Neutrophil (primary cell): ENCODE measurements around the gene DDHD1.
"Not testable (repeated sequence)": the region's sequence is repeated elsewhere in the genome, so short reads cannot be mapped to it uniquely, and the experiment has no call there.

ENCODE experiments used
- H3K27ac ChIP-seq: fragments of 200-600 bp; sonication (generic); 2 replicates; pipeline ENCODE4 v1.5.1; 2016; ENCODE audit warnings: mild to moderate bottlenecking, moderate library complexity
- H3K27me3 ChIP-seq: fragments of 200-600 bp; sonication (generic); 2 replicates; pipeline ENCODE4 v1.6.0; 2016; ENCODE audit warnings: mild to moderate bottlenecking
- H3K36me3 ChIP-seq: fragments of 200-600 bp; sonication (generic); 2 replicates; pipeline ENCODE4 v1.5.1; 2017
- H3K4me1 ChIP-seq, 2 experiments: fragments of 200-600 bp in 1 of 2; sonication (generic) in 1 of 2; 1 replicate in 1 of 2; 2 replicates in 1 of 2; pipeline versions ENCODE4 v1.5.1 to v1.6.1; 2013 to 2016; ENCODE audit warnings: low read depth in 1 of 2, low read length in 1 of 2, mild to moderate bottlenecking in 1 of 2, moderate library complexity in 1 of 2; ENCODE audit not compliant: control insufficient read depth in 1 of 2, insufficient read depth in 1 of 2
- H3K4me3 ChIP-seq, 2 experiments: fragments of 200-600 bp in 1 of 2; sonication (generic) in 1 of 2; 1 replicate in 1 of 2; 2 replicates in 1 of 2; pipeline ENCODE4 v1.5.1; 2013 to 2016; ENCODE audit warnings: low read depth in 1 of 2, low read length in 1 of 2, mild to moderate bottlenecking in 1 of 2, moderate library complexity in 1 of 2
- H3K9me3 ChIP-seq: fragments of 200-600 bp; sonication (generic); 2 replicates; pipeline ENCODE4 v1.5.1; 2016
- CTCF ChIP-seq: fragments of 200-600 bp; sonication (generic); IDR thresholded peaks from 2 replicates; pipeline ENCODE4 v1.5.1; 2016; ENCODE audit warnings: antibody characterized with exemption

Gene DDHD1

DNA sequence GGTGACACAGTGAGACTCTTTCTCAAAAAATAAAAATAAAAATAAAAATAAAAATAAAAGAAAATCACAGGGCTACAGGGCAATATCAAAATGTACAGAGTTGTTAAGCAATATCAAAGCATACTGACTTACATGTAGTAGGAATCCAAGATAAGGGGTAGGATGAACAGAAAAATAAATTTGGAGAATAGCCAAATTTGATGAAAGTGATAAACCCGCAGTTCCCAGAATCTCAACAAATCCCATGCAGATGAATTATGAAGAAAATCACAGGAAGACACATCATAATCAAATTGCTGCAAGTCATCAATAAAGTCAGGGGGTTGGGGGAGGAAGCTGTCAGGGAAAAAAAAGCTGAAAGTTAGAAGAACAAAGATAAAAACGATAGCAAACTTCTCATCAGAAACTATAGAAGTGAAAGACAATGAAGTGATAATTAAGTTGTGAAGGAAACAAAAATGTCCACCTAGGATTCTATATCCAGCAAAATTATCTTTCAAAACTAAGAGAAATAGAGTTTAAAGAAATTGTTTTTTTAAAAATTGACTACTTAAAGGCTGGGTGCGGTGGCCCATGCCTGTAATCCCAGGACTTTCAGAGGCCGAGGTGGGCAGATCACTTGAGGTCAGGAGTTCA lies 15.4 kb downstream of the DDHD1 start:
- H3K4me3 ChIP-seq, result no peak overlapping the region
- H3K27ac ChIP-seq, result no peak overlapping the region
- H3K36me3 ChIP-seq, result no peaks in the 10 kb centered on the region
- H3K27me3 ChIP-seq, result no peaks in the 10 kb centered on the region
- no peak for TF ChIP-seq CTCF
- no peaks in the 10 kb centered on the region for H3K9me3 ChIP-seq
- H3K4me1 ChIP-seq, result no peaks in the 10 kb centered on the region

DNA sequence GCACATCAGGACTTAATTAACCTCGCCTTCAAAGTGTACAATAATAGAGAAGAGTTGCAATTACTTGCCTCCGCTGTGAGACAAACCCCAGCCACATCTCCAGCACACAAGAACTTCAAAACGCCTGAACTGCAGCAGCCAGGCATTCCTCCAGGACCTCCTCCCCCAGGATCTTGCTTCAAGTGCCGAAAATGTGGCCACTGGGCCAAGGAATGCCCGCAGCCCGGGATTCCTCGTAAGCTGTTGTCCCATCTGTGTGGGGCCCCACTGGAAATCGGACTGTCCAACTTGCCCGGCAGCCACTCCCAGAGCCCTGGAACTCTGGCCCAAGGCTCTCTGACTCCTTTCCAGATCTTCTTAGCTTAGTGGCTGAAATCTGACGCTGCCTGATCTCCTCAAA lies 22.6 kb downstream of the DDHD1 start:
- H3K27ac ChIP-seq, H3K27me3 ChIP-seq, H3K4me3 ChIP-seq, H3K9me3 ChIP-seq, H3K36me3 ChIP-seq: not testable (repeated sequence)
- H3K4me1 ChIP-seq, result peaks cover 3 to 20% of the 10 kb centered on the region in 2 experiments

DNA sequence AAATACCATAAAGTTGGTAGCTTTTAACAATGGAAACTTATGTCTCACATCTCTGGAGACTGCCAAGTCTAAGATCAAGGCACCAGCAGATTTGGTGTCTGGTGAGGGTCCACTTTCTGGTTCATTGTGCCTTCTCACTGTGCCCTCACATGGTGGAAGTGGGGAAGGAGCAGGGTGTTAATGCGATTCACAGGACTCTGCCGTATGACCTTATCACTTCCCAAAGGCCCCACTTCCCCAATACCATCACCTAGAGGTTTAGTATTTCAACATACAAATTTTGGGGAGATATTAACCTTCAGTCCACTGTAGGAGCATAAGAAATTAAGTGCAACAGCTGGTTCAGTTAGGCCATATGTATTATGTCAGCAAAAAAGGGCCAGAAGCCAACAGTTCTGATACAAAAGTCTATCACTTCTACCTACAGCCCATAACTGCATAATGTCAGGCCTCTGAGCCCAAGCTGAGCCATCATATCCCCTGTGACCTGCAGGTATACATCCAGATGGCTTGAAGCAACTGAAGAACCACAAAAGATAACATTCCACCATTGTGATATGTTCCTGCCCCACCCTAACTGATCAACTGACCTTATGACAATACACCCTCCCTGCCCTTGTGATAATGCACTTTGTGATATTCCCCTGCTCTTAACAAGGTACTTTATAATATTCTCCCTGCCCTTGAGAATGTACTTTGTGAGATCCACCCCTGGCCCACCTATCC lies 24.7 kb downstream of the DDHD1 start:
- Histone ChIP-seq H3K4me1 (peaks cover 3 to 20% of the 10 kb centered on the region in 2 experiments), H3K4me3 (no peak overlapping the region), H3K9me3 (no peaks in the 10 kb centered on the region), H3K27ac (no peak overlapping the region), H3K27me3 (no peaks in the 10 kb centered on the region), H3K36me3 (no peaks in the 10 kb centered on the region)
- TF ChIP-seq CTCF, result no peak

DNA sequence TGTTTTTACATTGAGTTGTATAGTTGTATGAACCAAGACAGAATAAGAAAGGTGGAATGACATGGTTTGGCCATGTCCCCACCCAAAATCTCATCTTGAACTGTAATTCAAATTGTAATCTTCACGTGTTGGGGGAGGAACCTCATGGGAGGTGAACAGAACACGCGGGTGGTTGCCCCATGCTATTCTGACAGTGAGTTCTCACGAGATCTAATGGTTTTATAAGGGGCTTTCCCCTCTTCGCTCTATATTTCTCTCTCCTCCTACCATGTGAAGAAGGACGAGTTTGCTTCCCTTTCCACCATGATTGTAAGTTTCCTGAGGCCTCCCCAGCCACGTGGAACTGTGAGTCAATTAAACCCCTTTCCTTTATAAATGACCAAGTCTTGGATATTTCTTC lies 25.3 kb downstream of the DDHD1 start:
- no peaks in the 10 kb centered on the region for H3K36me3 ChIP-seq
- H3K4me1 ChIP-seq, result peaks cover 3 to 20% of the 10 kb centered on the region in 2 experiments
- H3K4me3 ChIP-seq, result no peak overlapping the region
- no peak for TF ChIP-seq CTCF
- H3K27ac ChIP-seq, result no peak overlapping the region
- no peaks in the 10 kb centered on the region for H3K27me3 ChIP-seq
- no peaks in the 10 kb centered on the region for H3K9me3 ChIP-seq

- Histone ChIP-seq H3K4me1 (peaks cover 3 to 20% of the 10 kb centered on the region in 2 experiments), H3K36me3 (no peaks in the 10 kb centered on the region), H3K9me3 (no peaks in the 10 kb centered on the region), H3K27ac (peak overlapping the region; percentile 37), H3K27me3 (no peaks in the 10 kb centered on the region), H3K4me3 (no peak overlapping the region)
- no peak for TF ChIP-seq CTCF
Observed at GRCh38 chr14:53127151-53127550, 26.0 kb downstream of the DDHD1 start.

GRCh38 chr14:53126731-53127130 lies 26.4 kb downstream of the DDHD1 start:
- Histone ChIP-seq H3K4me1 (peaks cover 3 to 20% of the 10 kb centered on the region in 2 experiments), H3K36me3 (no peaks in the 10 kb centered on the region), H3K4me3 (no peak overlapping the region), H3K27ac (peak overlapping the region; percentile 37), H3K9me3 (no peaks in the 10 kb centered on the region), H3K27me3 (no peaks in the 10 kb centered on the region)
- TF ChIP-seq CTCF, result no peak
